T47D (cell line): ENCODE results near the gene PRDM10.

Experiments used
- DNase-seq, 2 experiments: peaks; one replicate each; pipeline versions ENCODE4 v3.0.0 to v3.0.0-alpha.2; 2011 to 2012; ENCODE audit warnings: low read depth in 1 of 2, low spot score in 1 of 2
- JUND ChIP-seq: IDR thresholded peaks from 2 replicates; pipeline ENCODE4 v1.6.1; 2012; ENCODE audit warnings: low read depth
- in situ Hi-C: cut with HindIII; loops from 2 replicates; pipeline ENCODE4 v1.10.0; 2016; ENCODE audit warnings: low sequenced_read_pairs, low pct_unique_long_range_greater_than_20kb

The PRDM10 gene

DNA sequence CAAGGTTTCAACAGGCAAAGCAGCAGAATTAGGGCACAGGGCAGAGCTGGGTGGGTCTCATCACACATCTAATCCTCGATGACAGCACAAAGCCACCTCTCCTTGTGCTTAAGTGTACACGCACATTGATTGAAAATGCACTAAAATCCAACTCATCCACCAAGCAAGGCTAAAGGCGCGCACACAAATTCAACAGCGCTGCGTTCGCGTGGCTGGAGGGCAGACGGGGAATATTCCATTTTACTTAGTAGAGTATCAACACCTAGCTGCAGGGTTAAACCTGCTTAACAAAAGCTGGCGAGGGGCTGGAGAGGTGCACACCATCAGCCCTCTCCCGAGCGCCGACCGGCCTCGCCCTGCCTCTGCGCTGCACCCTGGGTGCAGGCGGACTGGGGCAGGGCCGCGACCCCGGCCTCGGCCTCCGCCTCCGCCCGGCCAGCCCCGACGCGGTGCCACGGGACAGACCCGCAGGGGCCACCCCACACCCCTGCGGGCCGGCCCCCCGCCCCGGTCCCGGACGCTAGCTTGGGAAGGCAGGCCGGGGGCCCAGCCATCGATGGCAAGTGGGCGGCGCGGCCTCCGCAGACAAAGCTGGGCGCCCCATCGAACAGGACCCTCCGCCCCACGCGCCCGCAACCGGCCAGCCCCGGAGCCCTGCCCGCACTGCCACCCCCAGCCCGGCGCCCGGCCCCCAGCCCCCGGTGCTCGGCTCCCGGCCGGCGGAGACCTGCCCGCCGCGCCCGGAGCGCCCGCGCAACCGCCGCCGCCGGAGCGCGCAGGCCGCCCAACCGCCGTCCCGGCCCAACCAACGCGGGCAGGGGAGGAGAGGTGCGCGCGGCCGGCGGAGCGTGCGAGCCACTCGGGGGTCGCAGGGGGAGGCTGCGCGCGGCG is 929 bp downstream of the PRDM10 start:
- in situ Hi-C loops, result no loop called here
- DNase-seq, result peak; percentile 46 to 59
- TF ChIP-seq JUND, result no peak

DNA sequence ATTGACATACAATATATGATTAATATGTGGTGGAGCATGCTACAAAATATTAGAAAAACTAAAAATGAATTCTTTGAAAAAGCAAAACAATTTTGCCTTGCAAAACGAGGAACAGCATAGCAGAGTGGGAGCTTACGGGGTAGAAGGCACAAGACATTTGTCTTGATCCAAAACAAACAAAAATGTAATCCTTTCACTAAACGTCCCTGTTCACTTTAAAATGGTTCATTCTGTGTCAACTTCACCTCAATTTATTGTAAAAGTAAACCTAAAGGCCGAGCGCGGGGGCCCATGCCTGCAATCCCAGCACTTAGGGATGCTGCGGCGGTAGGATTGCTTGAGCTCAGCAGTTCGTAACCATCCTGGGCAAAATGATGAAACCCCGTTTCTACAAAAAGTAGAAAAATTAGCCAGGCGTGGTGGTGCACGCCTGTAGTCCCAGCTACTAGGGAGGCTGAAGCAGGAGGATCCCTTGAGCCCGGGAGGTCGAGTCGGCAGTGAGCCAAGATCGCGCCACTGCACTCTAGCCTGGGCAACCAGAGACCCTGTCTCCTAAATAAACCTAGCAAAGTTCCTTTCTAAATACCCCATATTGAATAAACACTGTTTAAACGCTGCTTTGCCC is 2.0 kb downstream of the PRDM10 start:
- peak in 1 of 2 experiments; percentile 29 for DNase-seq
- in situ Hi-C loops, result no loop called here
- no peak for TF ChIP-seq JUND

- in situ Hi-C loops, result no loop called here
- no peak for DNase-seq
- TF ChIP-seq JUND, result no peak
Measured at GRCh38 chr11:129999407-129999806, 3.2 kb downstream of the PRDM10 start.

DNA sequence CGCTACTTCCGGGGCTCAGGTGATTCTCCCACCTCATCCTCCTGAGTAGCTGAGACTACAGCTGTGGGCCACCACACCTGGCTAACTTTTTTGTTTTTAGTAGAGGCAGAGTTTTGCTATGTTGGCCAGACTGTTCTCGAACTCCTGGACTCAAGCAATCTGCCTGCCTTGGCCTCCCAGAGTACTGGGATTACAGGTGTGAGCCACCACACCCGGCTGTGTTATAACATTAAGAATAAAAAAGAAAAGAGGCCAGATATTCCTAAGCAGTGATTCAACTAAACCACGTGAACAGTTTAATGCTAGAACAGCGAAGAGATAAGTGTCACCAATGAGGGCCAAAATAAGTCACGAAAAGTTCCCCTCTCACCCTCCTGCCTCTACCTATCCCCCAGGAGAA is 3.7 kb downstream of the PRDM10 start:
- in situ Hi-C loops, result no loop called here
- no peak for TF ChIP-seq JUND
- DNase-seq, result no peak

DNA sequence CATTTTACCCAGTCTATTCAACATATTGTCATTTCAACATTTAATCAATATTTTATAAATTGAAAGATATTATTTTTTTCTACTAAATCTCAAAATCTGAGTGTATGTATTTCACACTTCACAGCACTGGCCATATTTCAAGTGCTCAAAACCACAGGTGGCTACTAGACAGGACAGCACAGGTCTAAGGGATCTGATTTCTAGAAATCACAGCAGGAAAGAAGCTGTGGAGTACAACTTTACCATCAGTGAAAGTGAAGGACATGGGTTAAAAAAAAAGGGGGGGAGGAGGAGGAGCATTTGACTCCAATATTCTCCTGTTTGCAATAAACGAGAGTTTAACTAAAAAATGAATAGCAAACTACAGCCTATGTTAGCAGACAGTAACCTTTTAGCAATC is 4.5 kb downstream of the PRDM10 start:
- DNase-seq, result no peak
- TF ChIP-seq JUND, result no peak
- in situ Hi-C loops, result no loop called here

DNA sequence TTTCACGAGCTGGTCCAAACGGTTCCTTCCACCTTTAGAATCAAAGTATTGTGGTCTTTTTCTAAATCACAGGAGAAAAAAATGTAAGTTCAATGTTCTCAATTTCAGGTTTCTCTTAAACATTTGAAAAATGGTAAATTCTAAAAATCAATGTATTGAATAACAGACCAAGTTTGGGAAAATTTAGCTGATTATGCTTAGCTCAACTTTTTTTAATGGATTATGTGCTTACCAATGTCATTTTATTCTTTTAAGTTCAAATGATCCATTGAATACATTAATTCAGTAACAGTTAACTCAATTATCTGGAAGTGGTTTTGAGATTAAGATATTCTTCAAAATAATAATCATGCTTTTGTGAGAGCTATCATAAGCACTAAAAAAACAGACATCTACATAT is 5.1 kb downstream of the PRDM10 start:
- TF ChIP-seq JUND, result no peak
- DNase-seq, result no peak
- in situ Hi-C loops, result no loop called here

GRCh38 chr11:129996113-129996870 is 6.3 kb downstream of the PRDM10 start:
- no peak for TF ChIP-seq JUND
- peak in 1 of 2 experiments; percentile 79 for DNase-seq
- in situ Hi-C loops, result no loop called here

- no peak for TF ChIP-seq JUND
- in situ Hi-C loops, result no loop called here
- no peak for DNase-seq
Measured at GRCh38 chr11:129995163-129995562, 7.5 kb downstream of the PRDM10 start.

DNA sequence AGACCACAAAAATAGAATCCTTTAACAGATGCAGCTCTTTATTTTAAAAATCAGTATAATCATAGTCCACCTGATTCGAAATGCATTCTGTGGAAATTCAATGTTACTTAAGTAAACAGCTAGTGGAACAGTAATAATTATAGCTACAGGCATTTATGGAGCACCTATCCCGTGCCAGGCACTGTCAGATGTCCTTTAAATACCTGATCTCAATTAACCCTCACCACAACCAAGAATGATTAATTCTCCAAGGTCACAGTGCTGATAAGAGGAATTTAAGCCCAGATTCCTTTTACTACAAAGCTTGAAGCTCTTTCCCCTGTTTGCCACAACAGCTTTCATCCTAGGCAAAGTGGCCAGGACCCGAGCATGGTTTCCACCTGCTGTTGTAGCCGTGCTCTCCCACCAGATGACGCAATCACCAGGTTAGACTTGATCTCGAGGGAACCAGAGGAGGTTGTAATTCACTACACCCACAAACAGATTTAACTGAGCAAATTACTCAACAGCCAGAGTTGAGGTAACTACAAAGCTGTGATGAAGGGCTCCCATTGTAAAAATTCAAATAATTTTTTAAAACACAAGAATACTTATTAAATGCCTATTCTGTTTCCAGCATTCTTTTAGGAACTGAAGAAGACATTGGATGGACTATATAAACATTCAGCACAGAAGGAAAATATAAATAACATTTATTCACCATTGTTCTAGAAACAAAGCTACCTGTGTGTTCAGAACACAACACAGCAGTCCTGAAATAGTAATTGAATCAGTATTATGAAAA is 10.3 kb downstream of the PRDM10 start:
- TF ChIP-seq JUND, result no peak
- DNase-seq, result peak; percentile 68 to 84
- in situ Hi-C loops, result no loop called here

GRCh38 chr11:129989149-129989813 is 13.4 kb downstream of the PRDM10 start:
- TF ChIP-seq JUND, result no peak
- in situ Hi-C loops, result no loop called here
- DNase-seq, result no peak

- DNase-seq, result no peak
- TF ChIP-seq JUND, result no peak
- in situ Hi-C loops, result no loop called here
Measured at GRCh38 chr11:129987950-129988349, 14.7 kb downstream of the PRDM10 start.

DNA sequence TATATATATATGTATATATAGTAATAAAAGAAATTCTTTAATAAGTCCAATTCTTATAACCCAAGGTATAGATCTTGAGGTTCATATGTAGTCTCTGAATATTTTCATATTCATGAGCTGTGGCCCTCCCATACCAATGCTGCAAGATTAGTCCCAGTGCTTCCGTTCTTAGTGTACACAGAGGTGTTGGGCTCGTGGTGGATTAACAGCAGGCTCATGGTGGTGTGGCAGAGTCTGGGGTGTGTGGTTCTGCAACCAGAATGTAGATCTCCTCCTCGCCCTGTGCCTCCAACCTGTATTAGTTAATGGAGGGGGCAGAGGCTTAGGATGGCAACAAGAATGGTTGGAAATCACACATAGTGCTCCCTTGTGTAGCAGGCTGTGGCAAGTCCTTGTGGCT is 16.8 kb downstream of the PRDM10 start:
- in situ Hi-C loops, result no loop called here

More for the DNA sequence above, 16.8 kb downstream of the PRDM10 start:
- no peak for TF ChIP-seq JUND
- no peak for DNase-seq
